HG03135 (cell line): ENCODE results near the gene DDC.
"Not testable (repeated sequence)": the region's sequence is repeated elsewhere in the genome, so short reads cannot be mapped to it uniquely, and the experiment has no call there.

Experiments
- ATAC-seq: cut with Tn5 transposase; IDR thresholded peaks from one replicate; pipeline ENCODE4 v1.9.1; 2021; ENCODE audit warnings: mild to moderate bottlenecking, moderate library complexity; ENCODE audit not compliant: unreplicated experiment

The DDC gene

DNA sequence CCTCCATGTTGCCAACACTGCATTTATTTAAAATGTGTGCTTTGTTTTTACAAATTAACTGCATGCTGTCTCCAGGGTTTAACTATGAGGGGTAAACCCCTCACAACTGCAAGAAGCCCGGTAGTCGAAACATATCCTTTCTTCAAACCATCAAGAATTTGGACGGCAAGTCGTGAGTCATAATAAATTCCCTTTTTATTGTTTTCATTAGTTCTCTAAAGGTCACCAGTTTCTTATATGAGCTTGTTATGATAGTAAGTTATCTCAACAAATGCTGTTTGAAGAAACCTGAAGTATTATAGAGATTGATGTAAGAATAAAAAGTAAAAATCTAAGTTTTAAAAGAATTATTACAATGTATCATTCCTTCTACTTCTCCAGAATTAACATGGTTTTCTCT, 102.8 kb downstream of the DDC start:
- no peak for ATAC-seq

GRCh38 chr7:50461695-50462094, 103.5 kb downstream of the DDC start:
- no peak for ATAC-seq

- ATAC-seq: not testable (repeated sequence)
These were observed 106.0 kb downstream of the DDC start for GRCh38 chr7:50459183-50459582.

GRCh38 chr7:50458651-50459050, 106.6 kb downstream of the DDC start:
- not testable (repeated sequence) for ATAC-seq

DNA sequence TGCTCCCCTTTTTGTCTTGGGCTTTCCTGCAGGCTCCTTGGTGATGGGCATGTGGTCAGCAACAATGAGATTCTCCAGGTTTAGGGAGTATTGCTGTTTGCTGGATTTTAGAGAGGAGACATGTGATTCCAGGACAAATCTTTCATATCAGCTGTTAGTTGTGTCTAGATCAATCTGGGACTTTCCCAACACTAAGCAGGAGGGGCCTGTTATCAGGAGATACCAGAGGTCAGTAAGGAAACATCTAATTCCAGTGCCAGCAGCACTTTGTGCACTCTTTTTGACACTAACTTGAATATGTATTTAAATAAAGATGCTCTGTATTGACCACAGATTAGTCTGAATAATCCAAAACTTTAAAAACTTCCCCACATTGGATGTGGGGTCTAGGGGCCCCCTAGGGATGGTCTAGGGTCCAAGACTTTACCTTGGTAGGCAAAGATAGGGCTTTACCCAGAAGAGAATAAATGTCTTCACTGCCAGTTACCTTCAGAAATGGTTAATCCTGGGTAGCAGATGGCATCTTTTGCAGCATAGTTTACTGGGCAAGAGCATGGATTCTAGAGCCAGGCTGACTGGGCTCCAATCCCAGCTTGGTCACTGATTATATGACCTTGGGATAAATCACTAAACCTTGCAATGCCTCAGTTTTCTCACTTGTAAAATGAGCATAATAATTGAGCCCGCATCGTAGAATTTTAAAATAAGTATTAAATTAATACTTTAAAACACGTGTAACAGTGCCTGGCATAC, 108.7 kb downstream of the DDC start:
- ATAC-seq: no peak

GRCh38 chr7:50455658-50456057, 109.5 kb downstream of the DDC start:
- ATAC-seq: no peak

GRCh38 chr7:50454968-50455367, 110.2 kb downstream of the DDC start:
- ATAC-seq: no peak

- no peak for ATAC-seq
These were observed 114.6 kb downstream of the DDC start for GRCh38 chr7:50450590-50451032.

DNA sequence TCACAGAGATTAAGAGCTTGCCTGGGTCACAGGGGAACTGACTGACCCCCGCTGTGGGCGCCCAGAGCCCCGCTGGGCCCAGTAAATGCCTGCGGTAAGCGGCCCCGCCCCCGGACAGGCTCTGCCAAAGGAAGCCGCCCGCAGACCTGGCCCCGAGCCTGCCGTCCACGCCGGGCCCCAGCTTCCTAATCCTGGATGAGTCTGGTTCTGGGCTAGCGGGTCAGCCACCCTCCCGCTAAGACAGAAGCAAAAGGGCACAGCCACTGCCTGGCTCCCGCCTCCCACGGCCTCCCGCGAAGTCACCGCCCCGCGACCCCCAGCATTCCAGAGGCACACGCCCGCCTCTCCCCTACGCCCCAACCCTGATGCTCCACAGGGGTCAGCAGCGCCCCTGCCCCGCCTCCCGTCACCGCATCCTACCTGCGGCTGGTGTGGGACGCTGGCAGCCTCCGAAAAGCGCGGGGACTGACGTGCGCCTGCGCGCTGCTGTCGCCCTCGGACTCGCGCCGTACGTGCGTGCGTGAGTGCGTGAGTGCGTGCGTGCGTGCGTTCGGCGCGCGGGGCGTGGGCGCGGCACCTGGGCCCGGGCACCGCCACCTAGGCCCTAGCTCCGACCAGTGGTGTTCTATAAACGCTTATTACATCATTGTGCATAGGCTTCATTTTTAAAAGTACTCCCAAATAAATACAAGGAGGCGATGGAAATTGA, 115.2 kb downstream of the DDC start, which contains the start of gene FIGNL1:
Gene FIGNL1, minus strand, starts transcription at position 470 of the 709 bp plus-strand sequence. CDS start 3,063 bp downstream, outside the sequence.
- ATAC-seq: peak; percentile 93

DNA sequence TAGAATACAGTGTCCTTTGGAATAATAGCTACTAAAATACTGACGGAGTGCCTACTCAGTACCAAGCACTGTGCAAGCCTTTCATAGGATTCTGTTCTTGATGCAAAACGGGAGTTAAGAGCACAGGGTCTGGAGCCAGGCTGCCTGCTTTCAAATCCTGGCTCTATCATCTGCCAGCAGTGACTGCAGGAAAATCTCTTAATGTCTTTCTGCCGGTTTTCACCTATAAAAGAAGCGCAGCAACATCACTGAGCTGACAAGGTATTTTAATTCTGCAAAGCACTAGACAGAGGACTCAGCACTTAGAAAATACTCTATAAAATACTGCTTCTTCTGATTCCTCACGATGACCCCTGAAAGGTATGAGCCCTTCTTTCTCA, 115.7 kb downstream of the DDC start:
- no peak for ATAC-seq

- ATAC-seq: no peak
These were observed 116.4 kb downstream of the DDC start for GRCh38 chr7:50448823-50449222.

DNA sequence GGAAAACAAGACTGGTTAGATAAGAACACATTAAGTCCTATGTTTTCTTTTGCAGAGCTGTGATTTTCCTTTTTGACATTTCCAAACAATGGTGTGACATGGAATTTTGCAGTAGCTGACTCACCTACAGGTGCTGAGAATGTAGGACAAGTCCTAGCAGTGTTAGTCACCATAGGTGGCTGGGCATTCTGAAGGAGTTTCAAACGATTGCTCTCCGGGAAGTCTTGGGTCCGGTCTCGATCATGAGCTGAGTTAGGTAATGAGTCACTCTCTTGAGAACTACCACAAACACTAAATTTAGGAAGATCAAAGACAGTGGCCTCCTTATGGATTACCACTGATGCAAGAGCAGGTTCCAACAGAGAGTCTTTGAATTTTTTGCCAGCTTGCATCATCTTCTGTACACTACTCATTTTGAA, 118.7 kb downstream of the DDC start:
- ATAC-seq: no peak

GRCh38 chr7:50436133-50436806, 128.9 kb downstream of the DDC start:
- no peak for ATAC-seq

DNA sequence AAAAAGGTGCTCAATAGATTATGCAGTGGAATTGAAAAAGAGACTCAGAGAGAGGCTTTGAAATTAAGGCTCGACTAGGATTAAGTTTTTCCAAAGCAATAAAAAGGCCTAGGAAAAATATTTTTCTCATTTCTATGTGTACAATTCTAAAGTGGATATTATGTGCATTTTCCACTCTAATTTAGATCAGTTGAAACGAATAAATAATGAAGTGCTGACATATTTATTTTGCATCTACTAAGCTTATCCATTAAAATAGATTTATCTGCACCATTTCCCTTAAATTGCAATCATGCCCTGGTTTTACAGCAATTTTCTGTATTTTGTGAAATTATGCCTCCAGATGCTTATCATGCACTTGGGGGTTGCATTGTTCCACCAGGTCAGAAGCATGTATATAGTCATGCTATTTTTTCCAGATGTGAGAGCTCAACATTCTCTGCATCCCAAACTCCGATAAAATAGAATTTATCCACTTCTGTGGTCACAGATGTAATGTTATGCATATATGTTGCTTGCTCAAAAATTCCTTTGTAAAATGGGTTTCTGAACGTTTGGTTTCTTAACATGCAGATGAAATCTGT, 133.4 kb downstream of the DDC start:
- no peak for ATAC-seq

GRCh38 chr7:50431316-50431715, 133.9 kb downstream of the DDC start:
- ATAC-seq: no peak

DNA sequence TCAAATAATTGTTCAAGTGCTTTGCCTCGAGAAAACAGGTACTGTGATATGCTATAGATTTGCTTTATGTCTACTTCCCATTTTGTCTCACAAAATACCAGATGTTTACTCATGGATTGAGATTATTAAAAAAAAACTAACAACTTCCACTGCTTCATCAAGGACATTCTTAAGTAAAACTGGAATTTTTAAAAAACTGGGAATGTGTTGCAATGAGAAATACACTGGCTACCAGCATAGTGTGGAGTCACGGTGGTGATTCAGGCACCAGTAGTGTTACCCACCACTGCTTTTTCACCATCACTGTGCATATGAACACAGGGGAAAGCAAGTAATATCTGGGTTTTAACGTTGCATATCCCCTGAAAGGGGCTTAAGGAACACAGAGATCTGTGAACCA, 136.3 kb downstream of the DDC start:
- ATAC-seq: no peak

GRCh38 chr7:50427518-50427917, 137.7 kb downstream of the DDC start:
- no peak for ATAC-seq

- no peak for ATAC-seq
These were observed 138.7 kb downstream of the DDC start for GRCh38 chr7:50426280-50427045.

GRCh38 chr7:50425318-50425717, 139.9 kb downstream of the DDC start:
- ATAC-seq: no peak

GRCh38 chr7:50423860-50424259, 141.3 kb downstream of the DDC start:
- no peak for ATAC-seq

DNA sequence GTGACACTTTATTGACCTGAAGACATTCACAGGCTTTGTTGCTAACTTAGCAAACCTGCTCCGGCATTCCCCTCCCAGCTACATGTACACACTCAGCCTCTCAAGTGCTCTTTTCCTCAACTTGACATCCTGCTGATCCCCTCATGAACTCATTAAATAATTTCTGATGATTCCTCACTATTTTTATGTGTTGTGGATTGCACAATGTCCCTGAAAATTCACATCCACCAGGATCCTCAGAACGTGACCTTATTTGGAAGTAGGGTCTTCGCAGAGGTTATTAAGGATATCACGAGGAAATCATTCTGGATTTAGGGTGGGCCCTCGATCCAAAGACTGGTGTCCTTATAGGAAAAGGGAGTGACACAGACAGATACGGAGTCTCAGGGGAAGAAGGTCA, 142.3 kb downstream of the DDC start:
- no peak for ATAC-seq
